ENCODE measurements around the gene XRCC4.
"Not testable (repeated sequence)": the region's sequence is repeated elsewhere in the genome, so short reads cannot be mapped to it uniquely, and the experiment has no call there.

The XRCC4 gene

GRCh38 chr5:83197326-83197967, 120.1 kb downstream of the XRCC4 start:
- no peak for DNase-seq

GRCh38 chr5:83199126-83199525, 121.8 kb downstream of the XRCC4 start:
- DNase-seq = no peak

DNA sequence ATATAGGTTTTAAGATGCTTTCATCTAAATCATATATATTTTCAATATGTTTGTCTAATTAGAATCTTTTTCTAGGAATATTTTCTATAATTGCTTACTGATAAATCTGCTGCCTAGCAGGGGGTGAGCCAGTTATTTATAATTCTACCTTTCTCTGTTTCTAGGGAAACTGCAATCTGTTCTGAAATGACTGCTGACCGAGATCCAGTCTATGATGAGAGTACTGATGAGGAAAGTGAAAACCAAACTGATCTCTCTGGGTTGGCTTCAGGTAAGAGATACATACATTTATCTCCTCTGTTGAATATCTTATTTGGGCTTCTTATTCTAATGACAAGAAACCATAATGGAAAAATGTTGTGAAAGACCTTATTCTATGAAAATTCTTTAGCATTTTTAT, 127.3 kb downstream of the XRCC4 start:
- DNase-seq = no peak

- DNase-seq = no peak
Measured at GRCh38 chr5:83209963-83210362, 132.6 kb downstream of the XRCC4 start.

DNA sequence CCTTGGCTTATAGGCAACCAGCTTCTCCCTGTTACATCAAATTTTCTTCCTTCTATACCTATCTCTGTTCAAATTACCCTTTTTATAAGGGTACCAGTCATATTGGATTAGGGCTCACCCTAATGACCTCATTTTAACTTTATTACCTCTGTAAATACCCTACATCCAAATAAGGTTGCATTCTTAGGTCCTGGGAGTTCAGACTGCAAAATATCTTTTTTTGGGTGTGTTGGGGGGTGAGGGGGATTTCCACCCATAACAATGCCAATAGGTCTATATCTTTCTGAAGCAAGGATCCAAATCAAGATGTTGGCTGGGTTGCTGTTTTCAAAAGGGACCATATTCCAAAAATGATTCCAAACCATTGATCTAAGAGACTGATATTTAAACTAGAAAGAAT, 141.7 kb downstream of the XRCC4 start:
- no peak for DNase-seq

DNA sequence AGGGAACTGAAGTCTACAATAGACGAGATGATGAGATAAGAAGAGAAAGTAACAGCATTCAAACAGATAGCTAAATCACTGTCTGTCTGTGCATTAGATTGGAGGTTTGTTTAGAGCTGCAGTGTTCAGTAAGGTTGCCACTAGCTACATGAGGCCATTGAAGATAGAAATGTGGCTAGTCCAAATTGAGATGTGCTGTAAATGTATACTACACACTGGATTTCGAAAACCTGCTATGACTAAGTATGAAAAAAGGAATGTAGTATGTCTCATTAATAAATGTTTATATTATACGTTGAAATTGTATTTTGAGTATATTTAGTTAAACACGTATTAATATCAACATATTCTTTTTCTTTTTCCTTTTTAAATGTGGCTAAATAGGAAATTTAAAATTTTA, 142.1 kb downstream of the XRCC4 start:
- no peak for DNase-seq

- DNase-seq = no peak
Measured at GRCh38 chr5:83220331-83220730, 143.0 kb downstream of the XRCC4 start.

- DNase-seq = no peak
Measured at GRCh38 chr5:83222906-83223305, 145.6 kb downstream of the XRCC4 start.

GRCh38 chr5:83227611-83228010, 150.3 kb downstream of the XRCC4 start:
- DNase-seq = no peak

DNA sequence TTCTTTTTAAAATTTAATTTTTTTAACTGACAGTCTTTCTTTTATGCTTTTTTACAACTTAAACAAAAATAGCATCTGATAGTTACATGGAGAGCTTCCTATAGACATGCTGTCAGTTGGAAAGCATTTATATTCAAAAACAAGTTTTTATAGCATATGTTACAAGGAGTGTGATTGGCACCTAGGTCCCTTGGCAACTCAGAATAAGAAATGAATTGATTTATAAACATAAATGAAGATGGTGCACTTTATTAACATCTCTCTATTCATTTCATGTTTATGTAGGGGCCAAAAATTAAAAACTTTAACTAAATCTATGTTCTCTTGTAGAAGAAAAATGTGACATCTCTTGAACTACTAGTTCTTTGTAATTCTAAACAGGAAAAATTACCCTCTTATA, 153.2 kb downstream of the XRCC4 start:
- no peak for DNase-seq

DNA sequence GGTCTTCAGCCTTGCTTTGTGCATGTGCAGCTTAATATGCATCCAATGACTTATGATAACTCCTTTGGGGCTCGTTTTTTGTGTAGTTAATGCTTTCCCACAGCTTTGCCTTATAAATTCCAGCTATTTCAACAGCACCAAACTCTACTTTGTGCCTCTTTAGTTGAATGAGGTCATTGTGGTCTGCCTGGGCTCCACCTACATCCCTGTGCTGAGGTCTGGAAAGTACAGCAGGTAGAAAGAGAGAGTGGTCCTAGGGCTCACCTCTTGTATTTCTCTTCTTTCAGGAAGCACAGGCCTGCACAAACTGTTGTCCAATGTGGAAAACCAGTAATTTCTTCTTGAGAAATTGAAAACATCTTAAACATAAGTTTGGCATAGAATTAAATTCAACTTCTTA, 167.2 kb downstream of the XRCC4 start:
- DNase-seq = no peak

GRCh38 chr5:83245037-83245436, 167.7 kb downstream of the XRCC4 start:
- no peak for DNase-seq

DNA sequence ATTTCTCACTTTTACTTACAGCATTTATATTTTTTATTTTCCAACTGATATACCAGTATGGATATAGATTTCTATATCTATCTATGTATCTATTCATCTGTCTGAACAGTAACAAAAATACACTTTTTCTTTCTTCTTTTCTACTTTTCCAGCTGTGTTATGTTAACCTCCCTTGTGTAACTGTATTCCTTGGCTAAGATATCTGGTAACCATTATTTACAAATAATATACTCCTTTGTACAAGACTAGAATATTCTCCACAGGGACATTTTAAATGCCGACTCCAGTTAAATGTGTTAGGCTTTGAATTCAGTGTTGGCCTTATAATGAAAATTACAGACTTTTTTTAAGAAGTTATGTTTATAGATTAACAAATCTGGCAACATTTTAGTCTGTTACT, 168.7 kb downstream of the XRCC4 start:
- DNase-seq = no peak

- no peak for DNase-seq
Measured at GRCh38 chr5:83249156-83249555, 171.8 kb downstream of the XRCC4 start.

- no peak for DNase-seq
Measured at GRCh38 chr5:83251849-83252248, 174.5 kb downstream of the XRCC4 start.

- no peak for DNase-seq
Measured at GRCh38 chr5:83253720-83254119, 176.4 kb downstream of the XRCC4 start.

DNA sequence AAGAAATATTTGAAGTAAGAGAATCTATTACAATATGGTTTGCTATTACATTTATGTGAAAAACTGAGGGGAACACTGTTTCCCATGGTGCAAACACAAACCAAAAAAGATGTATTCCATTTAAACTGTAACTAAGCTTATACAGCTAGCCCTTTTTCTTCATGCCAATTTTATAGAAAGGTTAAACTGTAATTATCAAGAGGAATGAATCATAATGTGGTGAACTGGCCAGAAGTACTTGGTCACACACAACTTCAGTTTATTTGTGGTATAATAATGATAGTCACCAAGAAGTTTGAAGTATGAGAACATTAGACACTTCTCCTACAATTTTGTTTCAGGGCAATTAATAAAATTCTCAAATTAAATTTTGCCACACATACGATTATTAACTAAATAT, 177.9 kb downstream of the XRCC4 start:
- DNase-seq = no peak

DNA sequence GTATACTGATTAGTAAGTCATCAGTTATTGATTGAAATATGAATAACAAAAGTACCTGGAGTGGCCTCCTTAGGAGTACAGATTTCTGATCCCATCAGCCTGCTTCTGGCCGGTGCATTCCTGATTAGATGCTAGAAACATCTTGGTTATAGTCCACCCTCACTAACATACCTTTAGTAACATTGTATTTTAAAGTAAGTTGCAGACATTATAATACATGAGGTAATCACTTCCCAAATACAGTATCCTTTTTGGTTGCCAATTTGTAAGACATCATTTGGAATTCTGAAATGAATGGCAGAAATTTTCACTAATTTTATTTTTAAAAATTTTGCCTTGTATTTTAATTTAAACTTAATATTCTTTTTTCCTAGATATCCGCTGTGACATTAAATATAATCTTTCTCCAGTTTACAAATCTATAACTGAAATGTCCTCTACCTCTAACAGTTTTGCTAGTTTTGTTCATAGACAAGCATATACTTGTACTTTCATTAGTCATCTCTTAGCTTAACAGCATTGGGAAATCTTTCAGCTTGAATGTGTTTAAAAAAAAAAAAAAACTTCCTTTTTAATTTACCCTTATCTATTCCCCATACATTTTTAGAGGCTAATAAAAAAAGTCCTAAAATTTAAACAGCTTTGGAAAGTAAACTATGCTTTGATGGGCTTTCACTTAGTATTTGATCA, 178.9 kb downstream of the XRCC4 start:
- no peak for DNase-seq

DNA sequence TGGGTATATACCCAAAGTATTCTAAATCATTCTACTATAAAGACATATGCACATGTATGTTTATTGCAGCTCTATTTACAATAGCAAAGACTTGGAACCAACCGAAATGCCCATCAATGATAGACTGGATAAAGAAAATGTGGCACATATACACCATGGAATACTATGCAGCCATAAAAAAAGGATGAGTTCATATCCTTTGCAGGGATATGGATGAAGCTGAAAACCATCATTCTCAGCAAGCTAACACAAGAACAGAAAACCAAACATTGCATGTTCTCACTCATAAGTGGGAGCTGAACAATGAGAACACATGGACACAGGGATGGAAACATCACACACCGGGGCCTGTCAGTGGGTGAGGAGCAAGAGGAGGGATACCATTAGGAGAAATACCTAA, 180.3 kb downstream of the XRCC4 start:
- not testable (repeated sequence) for DNase-seq

DNA sequence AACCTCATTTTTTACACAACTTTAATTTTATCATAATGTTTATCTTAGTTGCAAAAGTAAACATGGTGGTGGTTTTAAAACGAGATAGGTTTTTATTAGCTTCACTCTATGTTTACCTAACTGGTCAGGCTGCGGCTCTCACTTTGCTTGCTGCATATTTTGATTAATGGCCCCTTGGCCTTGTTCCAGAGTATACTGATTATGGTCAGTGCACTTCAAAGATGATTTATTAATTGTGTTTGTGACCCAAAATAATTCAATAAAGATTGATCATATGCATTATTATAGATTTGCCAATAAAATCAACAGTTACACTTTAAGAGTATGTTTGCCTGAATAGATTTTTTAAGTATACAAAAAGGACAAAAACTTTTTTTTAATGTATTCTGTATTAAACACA, 188.0 kb downstream of the XRCC4 start:
- no peak for DNase-seq

DNA sequence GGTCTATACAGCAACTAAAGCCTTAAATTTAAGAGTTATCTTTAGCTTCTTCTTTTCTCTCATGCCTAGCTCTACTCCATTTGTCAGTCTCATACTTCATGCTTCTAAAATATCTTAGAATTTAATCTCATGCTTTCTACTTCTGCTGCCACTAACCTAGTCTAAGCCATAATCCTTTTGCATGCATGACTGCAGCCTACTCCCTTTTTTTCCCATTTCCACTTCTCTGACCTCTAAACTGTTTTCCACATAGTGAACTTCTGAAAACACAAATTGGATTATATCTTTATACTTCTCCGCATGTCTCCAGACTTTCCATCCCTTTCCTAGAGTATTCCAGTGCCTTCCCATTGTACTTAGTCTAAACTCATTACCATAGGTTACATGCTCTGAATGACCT, 193.0 kb downstream of the XRCC4 start:
- no peak for DNase-seq

GRCh38 chr5:83277154-83277553, 199.8 kb downstream of the XRCC4 start:
- no peak for DNase-seq

- no peak for DNase-seq
Measured at GRCh38 chr5:83277953-83278352, 200.6 kb downstream of the XRCC4 start.

GRCh38 chr5:83281176-83281575, 203.8 kb downstream of the XRCC4 start:
- no peak for DNase-seq

DNA sequence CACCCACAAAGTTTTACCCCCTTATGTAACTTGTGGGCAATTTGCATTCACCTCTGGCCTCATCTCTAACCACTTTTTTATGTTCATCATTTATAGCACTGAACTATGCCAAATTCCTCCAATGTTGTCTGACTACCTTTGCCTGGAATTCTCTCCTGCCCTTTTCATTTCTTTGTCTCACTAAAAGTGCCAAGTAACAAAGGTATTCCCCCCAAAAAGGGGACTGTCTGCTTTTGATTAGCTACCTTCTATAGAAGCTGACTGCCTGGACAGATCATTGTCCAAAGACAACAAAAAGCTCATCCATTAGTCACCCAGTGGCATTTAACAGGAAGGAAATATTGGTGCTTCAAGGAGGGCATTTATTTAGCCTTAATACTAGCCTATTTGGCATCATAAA, 204.3 kb downstream of the XRCC4 start:
- DNase-seq = no peak
